ENCODE results near the gene IGF2BP1. TPM values are rescaled to one million over a fixed set of nuclear protein-coding genes. Genes with fewer than 3 reads are reported as not detected.
A peak's percentile ranks its signal among the peaks of the same experiment; 100 is the strongest.

IGF2BP1 gene
- total RNA-seq (2014; rRNA removed; shearing (Covaris generic)), result 8.6 and 9.4 TPM in 2 replicates
- 8.5 and 12.5 TPM in 2 replicates for polyA plus RNA-seq (2015; cell fraction: cytosol; rRNA removed)
- polyA plus RNA-seq (2015; cell fraction: nucleus; rRNA removed), result 20.1 and 28.7 TPM in 2 replicates

DNA sequence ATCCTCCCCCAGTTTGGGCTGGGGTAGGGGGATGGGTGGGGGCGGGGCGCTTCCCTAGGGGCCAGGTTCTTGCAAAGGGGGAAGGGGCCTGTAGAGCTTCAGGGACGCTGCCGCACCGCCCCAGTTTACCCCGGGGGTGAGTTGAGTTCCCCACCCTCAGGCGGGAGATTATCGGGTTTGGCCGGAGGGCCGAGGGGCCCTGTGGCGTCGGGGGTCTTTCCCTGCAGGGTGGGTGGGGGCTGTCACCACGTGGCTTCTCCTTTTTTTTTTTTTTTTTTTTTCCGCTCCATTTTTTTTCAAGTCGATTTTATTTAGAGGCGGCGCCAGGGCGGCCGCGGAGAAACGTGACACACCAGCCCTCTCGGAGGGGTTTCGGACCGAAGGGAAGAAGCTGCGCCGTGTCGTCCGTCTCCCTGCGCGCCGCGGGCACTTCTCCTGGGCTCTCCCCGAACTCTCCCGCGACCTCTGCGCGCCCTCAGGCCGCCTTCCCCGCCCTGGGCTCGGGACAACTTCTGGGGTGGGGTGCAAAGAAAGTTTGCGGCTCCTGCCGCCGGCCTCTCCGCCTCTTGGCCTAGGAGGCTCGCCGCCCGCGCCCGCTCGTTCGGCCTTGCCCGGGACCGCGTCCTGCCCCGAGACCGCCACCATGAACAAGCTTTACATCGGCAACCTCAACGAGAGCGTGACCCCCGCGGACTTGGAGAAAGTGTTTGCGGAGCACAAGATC lies at the start of gene IGF2BP1:
Gene IGF2BP1 (plus strand): TSS at position 283 of the 724 bp plus-strand sequence. CDS start 361 bp downstream, at position 644.
- in situ Hi-C loops (cut with HindIII; ENCODE audit: low pct_unique_long_range_greater_than_20kb, low sequenced_read_pairs), result no loop called here
- peak; percentile 56 for DNase-seq (ENCODE audit: low read depth, low spot score)

DNA sequence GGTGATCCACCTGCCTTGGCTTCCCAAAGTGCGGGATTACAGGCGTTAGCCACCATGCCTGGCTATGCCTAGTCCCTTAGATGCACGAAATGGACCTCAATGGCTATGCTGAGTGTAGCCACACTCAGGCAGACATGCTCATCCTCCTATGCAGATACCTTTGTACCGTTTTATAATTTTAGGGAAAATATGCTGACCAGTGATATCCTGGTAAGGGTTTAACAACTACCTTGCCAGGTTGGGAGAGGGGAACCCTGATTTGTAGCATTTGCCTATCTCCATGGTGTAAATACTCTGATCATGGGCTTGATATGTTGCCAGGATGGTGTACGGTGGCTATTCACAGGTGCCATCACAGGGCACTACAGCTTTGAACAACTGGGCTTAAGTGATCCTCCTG lies 45.6 kb upstream of the IGF2BP1 start:
- DNase-seq (ENCODE audit: low read depth, low spot score), result no peak
- in situ Hi-C loops (cut with HindIII; ENCODE audit: low pct_unique_long_range_greater_than_20kb, low sequenced_read_pairs), result no loop called here

DNA sequence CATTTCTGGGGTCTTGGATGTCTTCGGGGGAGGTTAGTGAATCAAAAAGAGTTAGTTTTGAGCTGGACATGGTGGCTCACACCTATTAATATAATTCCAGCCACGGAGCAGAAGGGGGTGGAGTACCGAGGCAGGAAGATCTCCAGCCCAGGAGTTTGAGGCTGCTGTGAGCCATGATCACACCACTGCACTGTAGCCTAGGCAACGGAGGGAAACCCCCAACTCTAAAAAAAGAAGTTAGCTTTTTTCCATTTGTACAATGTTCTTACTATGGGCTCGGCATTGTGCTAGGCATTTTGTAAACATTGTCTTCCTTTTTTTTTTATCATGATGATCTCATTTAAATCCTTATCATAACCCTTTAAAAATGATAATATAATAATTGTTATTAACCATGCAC lies 44.3 kb upstream of the IGF2BP1 start:
- in situ Hi-C loops (cut with HindIII; ENCODE audit: low pct_unique_long_range_greater_than_20kb, low sequenced_read_pairs), result no loop called here
- no peak for DNase-seq (ENCODE audit: low read depth, low spot score)

DNA sequence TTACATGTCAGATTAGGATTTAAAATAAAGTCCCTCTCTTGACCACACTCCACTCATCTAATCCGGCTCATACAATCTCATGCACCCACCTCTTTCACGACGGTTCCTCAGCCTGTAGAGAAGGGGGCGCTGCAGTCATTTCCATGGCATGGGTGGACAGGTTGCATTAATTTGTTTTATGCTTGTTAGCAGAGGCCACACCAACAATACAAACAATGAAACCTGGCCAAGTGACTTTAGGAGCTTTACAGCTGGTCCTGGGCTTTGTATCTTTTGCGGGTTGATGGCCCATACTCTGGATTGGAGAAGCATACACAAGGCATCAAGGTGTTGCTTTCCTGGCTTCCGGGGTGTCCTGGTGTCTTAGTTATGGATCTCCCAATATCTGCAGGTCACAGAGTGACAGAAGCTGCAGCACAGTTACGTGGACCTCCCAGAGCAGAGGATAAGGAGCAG lies 42.9 kb upstream of the IGF2BP1 start:
- DNase-seq (ENCODE audit: low read depth, low spot score), result peak; percentile 71
- in situ Hi-C loops (cut with HindIII; ENCODE audit: low pct_unique_long_range_greater_than_20kb, low sequenced_read_pairs), result no loop called here

DNA sequence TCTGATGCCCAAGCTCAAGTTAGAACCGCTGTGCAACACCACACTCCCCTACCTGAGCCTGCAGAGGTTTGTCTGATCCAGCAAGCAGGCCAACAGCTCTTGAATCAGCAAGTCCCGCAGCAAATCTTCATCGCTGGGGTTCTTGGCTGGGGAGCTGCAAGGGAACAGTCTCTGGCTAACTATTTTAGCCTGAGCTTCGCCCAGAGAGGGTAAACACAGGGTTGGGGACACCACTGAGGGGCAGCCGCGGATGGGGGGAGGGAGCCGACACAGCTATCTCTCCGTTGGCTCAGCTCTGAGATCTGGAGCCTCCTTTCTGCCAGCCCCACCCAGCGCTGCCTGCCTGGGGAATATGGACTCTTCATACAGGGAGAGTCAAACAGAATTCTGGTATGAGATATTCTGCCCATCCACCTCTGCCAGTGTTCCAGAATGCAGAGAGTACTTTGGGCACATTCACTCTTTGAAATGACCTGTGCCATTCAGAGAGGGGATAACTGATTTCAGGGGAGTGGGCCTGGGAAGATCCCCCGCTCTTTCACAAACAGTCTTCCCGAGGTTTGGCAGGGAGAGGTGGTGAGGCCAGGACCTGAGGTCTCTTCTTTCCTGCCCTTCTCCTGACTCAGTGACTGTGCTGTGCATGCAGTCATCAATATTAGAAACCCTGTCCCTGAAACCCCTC lies 36.2 kb upstream of the IGF2BP1 start:
- DNase-seq (ENCODE audit: low read depth, low spot score), result no peak
- in situ Hi-C loops (cut with HindIII; ENCODE audit: low pct_unique_long_range_greater_than_20kb, low sequenced_read_pairs), result no loop called here

DNA sequence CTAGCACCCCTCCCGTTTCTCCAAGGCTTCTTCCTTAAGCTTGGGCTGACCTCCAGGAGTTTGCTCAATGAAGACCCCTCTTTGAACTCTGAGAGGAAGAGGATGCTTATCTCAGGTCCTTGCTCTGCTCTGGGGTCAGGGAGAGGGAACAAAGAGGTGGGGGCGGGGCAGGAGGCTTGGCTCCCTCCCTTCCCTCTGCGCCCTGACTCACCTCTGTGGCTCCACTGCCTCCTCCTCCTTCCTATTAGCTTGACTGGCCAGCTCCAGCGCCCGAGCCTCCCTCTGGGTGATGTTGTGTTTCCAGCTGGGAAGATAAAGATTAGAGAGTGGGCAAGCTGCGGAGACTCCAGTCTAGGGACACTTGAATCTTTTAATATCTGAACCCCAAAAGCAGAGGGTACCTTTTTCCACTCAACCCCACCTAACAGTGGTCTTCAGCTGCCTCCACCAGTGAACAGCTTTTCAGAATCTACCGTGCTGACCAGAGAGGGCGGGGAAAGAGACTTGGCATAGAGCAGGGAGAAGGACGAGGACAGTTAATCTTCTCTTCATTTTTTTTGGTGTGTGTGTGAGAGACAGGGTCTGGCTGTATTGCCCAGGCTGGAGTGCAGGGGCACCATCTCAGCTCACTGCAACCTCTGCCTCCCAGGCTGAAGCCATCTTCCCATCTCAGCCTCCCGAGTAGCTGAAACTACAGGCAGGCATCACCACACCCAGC lies 35.5 kb upstream of the IGF2BP1 start:
- in situ Hi-C loops (cut with HindIII; ENCODE audit: low pct_unique_long_range_greater_than_20kb, low sequenced_read_pairs), result no loop called here
- no peak for DNase-seq (ENCODE audit: low read depth, low spot score)

DNA sequence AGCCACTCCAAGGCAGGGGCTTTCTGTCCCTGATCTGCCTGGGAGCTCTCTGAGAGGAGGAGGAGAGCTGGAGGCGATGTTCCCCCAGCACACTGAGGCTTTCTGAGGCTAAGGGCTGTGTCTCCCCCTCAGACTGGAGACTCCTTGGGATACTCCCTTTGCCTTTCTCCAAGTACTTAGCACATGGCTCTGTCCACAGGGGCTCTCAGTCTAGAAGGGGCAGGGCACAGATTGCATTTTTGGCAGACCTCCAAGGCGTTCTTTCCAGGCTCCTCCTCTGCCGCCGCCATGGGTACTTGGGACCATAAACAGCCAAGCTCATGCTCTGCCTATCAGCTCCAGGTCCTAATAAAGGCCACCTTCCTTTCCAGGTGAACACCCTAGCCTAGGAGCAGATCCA lies 27.0 kb upstream of the IGF2BP1 start:
- no peak for DNase-seq (ENCODE audit: low read depth, low spot score)

DNA sequence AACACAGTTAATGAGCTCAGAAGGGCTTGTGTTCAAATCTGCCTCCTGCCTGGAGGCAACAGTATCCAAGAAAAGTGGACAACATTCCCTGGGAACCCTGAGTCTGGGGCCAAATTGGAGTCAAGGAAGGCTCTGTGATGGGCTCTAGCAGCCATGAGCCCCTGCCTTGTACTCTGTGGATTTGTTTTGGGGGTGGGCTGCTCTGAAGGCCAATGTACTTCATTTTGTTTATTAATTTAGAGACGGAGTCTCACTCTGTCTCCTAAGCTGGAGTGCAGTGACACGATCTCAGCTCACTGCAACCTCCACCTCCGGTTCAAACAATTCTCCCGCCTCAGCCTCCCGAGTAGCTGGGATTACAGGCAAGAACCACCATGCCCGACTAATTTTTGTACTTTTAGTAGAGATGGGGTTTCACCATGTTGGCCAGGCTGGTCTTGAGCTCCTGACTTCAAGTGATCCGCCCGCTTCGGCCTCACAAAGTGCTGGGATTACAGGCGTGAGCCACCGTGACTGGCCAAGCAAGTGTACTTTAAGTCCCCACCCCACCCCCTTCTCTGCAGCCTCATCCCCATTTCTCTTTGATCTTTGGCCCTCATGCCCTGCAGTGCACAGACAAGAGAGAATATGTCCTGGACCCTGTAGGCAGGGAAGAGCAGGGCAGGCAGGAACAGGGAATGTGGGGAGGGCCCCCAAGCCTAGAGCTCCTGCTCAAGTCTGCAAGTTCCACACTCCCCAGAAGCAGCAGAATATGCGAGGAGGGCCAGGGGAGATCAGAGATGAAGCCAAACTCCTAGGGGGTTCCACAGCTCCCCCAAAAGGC lies 26.1 kb upstream of the IGF2BP1 start:
- in situ Hi-C loops (cut with HindIII; ENCODE audit: low pct_unique_long_range_greater_than_20kb, low sequenced_read_pairs), result no loop called here
- DNase-seq (ENCODE audit: low read depth, low spot score), result no peak

More for the DNA sequence above, 27.0 kb upstream of the IGF2BP1 start:
- in situ Hi-C loops (cut with HindIII; ENCODE audit: low pct_unique_long_range_greater_than_20kb, low sequenced_read_pairs), result no loop called here

DNA sequence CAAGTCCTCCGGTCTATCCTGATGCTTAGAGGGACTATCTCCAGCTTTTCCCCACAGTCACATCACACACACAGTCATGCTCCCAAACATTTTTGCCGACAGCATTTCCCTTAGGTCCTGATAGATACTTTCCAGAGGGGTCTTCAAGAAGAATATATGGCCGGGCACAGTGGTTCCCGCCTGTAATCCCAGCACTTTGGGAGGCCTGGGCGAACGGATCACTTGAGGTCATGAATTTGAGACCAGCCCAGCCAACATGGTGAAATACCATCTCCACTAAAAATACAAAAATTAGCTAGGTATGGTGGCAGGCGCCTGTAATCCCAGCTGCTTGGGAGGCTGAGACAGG lies 24.5 kb upstream of the IGF2BP1 start:
- no peak for DNase-seq (ENCODE audit: low read depth, low spot score)
- in situ Hi-C loops (cut with HindIII; ENCODE audit: low pct_unique_long_range_greater_than_20kb, low sequenced_read_pairs), result no loop called here

DNA sequence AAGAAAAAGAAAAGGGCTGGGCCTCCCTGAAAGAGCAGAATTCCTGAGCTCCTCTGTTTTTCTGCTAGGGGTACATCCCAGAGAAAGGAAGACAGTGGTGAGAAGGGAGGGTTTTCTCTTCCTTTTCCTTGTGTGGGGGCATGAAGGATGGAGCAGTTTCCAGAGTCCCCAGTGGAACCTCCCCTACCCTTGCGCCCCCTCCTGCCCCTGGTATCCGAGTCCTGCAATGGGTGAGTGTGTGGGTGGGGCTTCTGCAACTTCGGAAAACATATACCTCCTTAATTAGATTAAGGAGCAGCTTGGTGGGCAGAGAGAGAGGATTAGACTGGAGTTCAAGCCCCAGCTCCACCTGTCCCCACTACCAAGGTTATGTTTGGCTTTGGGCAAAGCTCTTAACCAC lies 23.4 kb upstream of the IGF2BP1 start:
- DNase-seq (ENCODE audit: low read depth, low spot score), result no peak

DNA sequence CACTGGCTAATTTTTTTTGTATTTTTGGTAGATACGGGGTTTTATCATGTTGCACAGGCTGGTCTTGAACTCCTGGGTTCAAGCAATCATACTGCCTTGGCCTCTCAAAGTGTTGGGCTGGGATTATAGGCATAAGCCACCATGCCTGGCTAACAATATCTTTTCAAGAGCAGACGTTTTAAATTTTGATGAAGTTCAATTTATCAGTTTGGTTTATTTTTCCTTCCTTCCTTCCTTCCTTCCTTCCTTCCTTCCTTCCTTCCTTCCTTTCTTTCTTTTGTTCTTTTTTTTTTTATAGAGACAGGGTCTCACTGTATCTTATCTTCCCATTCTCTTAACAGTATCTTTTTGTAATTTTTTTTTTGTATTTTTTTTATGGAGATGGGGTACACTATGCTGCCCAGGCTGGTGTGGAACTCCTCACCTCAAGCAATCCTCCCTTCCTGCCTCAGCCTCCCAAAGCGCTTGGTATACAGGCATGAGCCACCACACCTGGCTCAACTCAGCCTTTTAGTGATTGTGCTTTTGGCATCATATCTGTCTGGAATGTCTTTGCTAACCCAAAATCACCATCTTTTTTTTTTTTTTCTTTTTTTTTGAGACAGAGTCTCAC lies 15.2 kb upstream of the IGF2BP1 start:
- in situ Hi-C loops (cut with HindIII; ENCODE audit: low pct_unique_long_range_greater_than_20kb, low sequenced_read_pairs), result no loop called here
- no peak for DNase-seq (ENCODE audit: low read depth, low spot score)

More for the DNA sequence above, 23.4 kb upstream of the IGF2BP1 start:
- in situ Hi-C loops (cut with HindIII; ENCODE audit: low pct_unique_long_range_greater_than_20kb, low sequenced_read_pairs), result no loop called here

DNA sequence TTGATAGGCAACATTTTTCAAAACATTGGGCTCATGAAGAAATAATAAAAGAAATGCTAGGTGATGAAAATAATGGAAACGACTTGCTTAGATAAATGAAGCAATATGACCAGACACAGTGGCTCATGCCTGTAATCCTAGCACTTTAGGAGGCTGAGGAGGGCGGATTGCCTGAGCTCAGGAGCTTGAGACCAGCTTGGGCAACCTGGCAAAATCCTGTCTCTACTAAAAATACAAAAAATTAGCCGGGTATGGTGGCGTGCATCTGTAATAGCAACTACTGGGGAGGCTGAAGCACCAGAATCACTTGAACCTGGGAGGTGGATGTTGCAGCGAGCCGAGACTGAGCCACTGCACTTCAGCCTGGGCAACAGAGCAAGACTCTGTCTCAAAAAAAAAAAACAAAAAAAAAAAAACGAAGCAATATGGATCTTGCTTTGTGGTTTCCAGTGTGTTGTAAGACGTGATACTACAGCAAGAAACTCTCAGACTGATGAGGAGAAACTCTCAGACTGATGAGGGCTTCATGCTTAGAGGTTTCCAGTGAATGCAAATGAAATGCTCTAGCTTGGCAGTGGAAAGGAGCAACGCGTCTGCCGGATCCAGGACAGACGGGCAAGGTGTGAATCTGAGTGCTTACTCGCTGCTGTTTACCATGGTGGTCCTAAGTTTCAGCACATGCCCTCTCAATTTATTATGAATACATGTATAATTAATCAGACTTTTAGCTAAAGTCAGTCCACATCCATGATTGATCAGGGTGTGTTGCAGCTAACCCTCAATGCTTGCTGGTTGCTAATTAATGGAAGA lies 11.5 kb upstream of the IGF2BP1 start:
- DNase-seq (ENCODE audit: low read depth, low spot score), result no peak

DNA sequence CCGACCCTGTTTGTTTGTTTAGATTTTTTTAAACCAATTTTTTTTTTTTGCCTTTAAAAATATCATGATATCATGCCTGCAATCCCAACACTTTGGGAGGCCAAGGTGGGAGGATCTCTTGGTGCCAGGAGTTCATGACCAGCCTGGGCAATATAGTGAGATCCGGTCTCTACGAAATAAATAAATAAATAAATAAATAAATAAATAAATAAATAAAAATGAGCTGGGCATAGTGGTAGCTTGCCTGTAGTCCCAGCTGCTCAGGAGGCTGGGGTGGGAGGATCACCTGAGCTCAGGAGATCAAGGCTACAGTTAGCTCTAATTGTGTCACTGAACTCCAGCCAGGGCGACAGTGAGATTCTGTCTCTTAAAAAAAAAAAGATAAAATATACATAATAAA lies 8.1 kb upstream of the IGF2BP1 start:
- in situ Hi-C loops (cut with HindIII; ENCODE audit: low pct_unique_long_range_greater_than_20kb, low sequenced_read_pairs), result no loop called here
- no peak for DNase-seq (ENCODE audit: low read depth, low spot score)

More for the DNA sequence above, 11.5 kb upstream of the IGF2BP1 start:
- in situ Hi-C loops (cut with HindIII; ENCODE audit: low pct_unique_long_range_greater_than_20kb, low sequenced_read_pairs), result no loop called here

DNA sequence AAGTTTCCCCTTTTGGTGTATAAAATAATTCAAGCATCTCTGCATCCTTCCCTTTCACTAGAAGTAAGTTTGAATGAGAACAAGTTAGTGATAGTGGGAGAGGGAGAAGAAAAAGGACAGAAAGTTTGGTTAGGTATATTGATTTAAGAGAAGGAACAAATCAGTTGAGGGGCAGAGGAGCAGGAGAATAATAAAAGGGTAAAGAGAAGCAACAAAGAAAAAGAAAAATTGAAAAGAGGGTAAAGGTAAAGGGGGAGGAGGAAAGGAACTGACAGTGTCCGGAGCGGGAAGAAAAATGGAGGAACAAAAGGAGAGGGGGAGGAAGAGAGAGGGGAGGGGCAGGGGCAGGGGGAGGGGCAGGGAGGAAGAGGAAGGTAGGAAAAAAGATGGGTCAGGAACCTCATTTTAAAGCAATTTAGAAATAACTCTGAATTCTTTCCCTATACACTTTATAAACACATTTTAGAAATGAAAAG lies 6.3 kb upstream of the IGF2BP1 start:
- in situ Hi-C loops (cut with HindIII; ENCODE audit: low pct_unique_long_range_greater_than_20kb, low sequenced_read_pairs), result no loop called here
- DNase-seq (ENCODE audit: low read depth, low spot score), result no peak

DNA sequence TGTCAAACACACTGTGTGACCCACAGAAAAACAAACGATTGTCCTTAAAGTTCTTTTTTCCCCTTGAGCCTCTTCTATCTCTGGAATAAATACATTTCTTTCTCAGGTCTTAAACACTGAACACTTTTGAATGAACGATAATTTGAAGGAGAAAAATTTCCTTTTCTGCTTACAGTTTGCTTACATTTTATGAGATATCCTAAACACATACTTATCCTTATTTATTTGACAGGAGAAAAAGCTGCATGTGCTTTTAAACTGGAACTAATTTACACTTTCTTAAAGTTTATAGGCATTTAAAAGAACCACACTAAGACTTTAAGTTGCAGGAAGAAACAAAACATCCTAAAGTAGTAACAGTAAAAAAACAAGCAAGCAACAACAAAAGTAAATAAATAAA lies 4.7 kb upstream of the IGF2BP1 start:
- DNase-seq (ENCODE audit: low read depth, low spot score), result no peak
- in situ Hi-C loops (cut with HindIII; ENCODE audit: low pct_unique_long_range_greater_than_20kb, low sequenced_read_pairs), result no loop called here

DNA sequence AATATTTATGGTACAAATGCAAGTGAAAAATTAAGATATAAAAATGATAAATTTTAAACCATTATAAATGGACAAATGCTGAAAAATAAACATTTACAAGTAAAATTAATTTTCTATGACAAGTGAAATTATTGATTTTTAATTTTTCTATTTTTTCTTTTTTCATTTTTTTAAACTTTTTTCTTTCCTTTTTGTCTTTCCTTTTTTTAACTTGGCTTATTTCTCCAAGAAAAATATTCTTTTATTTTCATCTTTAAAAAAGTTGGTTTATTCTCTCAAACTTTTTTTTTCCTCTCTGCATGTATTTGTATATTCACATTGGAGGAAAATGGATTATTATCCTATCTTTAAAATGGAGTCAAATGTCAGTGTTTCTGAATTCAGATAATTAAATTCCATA lies 3.9 kb upstream of the IGF2BP1 start:
- in situ Hi-C loops (cut with HindIII; ENCODE audit: low pct_unique_long_range_greater_than_20kb, low sequenced_read_pairs), result no loop called here
- DNase-seq (ENCODE audit: low read depth, low spot score), result no peak
